NT2/D1 (cell line): ENCODE measurements around the gene ABAT.

Experiments
- SUZ12 ChIP-seq: IDR thresholded peaks from 2 replicates; pipeline ENCODE4 v1.6.1; 2011; ENCODE audit not compliant: insufficient read length, insufficient read depth; ENCODE audit errors: extremely low read depth
- ZNF274 ChIP-seq: IDR thresholded peaks from 2 replicates; pipeline ENCODE4 v1.6.1; 2011; ENCODE audit warnings: mild to moderate bottlenecking, low read depth, low read length

DNA sequence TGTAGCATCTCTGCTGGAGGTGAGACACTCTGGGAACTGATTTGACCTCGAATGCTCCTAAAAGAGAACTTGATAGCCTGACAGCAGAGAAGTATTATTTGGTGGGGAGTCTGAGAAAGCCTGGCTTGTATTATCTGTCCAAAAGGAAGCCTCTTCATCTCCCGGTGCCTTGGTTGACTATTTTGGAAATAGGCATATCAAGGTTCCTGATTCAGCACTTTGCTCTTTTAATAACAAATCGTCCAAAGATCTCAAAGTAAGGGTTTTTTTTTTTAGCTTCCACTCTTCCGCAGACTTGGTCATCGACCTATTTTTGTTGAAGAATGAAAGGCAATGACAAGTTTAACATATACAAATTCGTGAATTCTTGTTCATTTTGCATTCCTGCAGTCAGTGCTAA lies 108.3 kb downstream of the ABAT start:
- TF ChIP-seq SUZ12 (no peak), ZNF274 (no peak)
